GM18861 (cell line): ENCODE data around the gene PNMA1.
A peak's percentile ranks its signal among the peaks of the same experiment; 100 is the strongest.

ENCODE experiments used
- ATAC-seq: cut with Tn5 transposase; IDR thresholded peaks from one replicate; pipeline ENCODE4 v1.9.1; 2021; ENCODE audit not compliant: unreplicated experiment

Gene PNMA1

DNA sequence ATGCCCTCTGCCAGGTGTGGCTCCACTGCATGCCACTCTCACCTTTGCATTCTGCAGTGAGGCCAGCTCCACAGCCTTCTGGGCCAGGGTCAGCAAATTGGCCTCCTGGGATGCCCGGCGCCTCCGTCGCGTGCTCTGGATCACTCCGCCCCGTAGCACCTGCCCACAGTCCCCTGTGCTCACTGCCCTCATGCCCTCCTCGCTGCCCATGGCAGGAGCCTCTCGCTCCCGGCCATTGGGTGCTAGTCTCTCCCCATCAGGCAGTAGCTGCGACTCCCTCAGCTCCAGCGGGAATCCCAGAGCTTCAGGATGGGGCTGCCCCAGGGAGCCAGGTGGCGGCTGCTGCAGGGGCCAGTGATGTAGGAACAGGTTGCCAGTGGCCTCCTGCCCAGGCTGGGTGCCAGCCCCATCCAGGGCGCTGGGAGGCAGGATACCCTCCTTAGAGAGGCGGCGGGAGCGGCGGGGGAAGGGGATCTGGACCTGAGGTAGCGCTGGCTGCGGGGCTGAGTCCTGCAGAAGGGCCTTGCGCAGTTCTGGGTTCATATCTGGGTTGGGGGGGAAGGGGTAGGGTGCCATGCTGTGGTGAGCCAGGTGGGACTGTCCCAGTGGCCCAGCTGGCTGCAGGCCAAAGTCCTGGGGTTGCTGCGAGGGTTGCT is 24.5 kb upstream of the PNMA1 start:
- no peak for ATAC-seq

- ATAC-seq = no peak
Observed at GRCh38 chr14:73736842-73737241, 22.7 kb upstream of the PNMA1 start.

- ATAC-seq = no peak
Observed at GRCh38 chr14:73732006-73732405, 17.8 kb upstream of the PNMA1 start.

DNA sequence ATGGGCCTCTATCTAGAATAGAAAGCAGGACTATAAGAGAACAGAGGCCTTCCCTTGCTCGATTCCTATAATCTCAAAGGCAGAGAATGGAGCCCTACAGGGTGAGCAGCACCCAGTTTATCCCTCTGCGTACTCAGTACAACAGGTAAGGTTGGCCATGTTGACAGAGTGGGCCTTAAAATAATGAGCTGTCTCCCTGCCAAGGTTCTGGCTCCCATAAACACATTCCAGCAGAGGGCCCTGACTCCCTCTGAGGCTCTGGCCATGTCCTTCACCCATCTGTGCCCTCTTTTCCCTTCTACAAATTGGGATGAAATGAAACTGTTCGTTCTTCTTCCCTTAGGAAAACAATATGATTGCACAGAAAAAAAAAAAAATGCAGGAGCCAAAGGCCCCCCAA is 16.9 kb upstream of the PNMA1 start:
- no peak for ATAC-seq

DNA sequence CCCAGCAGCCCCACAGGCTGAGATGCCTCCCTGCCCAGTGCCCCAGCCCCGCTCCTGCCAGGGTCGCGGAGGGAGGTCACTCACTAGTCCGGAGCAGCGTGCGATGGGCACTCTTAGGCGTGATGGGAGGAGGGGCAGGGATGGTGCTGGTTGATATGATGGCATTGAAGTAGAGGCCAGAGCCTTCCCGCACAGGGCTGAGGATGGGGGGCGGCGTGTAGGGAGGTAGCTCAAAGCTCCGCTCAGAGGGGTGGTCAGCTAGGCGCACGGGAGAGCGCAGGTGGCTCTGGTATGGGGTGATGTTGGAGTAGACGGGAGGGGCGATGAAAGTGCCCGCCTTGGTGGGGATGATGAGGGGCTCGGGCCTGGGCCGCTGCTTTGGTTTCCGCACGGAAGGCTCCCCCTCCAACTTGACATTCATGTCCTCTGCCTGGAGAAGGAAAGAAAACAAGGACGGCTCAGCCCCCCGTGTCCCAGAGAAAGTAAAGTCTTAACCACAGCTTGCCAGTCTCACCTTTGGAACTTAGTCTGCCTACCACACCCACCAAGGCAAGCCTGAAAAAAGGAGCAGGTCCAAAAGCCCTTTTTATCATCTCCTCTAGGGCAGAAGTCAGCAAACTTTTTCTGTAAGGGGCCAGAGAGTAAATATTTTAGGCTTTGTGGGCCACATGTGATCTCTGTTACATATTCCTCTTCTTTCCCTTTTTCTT is 15.5 kb upstream of the PNMA1 start:
- ATAC-seq = no peak

DNA sequence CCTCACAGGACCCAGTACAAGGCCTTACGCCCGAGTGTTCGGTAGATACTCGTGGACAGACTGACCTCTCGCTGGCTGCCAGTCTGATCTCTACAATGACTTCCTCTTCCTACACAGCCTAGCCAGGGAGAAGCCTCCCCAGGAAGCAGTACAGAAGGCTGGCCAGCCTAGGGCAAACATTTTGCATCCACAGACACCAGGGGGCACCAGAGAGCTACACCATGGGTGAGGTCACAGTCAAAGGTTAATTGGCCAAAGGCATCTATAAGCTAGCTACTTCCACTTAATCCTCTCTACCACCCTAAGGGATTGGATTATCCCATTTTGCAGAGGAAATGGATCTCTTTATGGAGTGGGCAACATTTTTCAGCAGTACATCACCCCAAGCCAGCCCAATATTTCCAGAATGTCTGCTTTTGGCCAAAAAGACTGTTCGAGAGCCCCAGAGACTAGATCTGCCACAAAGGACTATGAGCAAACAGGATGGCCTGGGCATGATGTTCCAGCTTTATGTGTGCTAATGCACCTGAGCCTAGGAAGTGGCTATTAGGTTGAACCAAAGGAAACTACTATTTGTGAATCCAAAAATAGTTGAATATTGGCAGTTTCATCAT is 14.6 kb upstream of the PNMA1 start:
- peak; percentile 41 for ATAC-seq

DNA sequence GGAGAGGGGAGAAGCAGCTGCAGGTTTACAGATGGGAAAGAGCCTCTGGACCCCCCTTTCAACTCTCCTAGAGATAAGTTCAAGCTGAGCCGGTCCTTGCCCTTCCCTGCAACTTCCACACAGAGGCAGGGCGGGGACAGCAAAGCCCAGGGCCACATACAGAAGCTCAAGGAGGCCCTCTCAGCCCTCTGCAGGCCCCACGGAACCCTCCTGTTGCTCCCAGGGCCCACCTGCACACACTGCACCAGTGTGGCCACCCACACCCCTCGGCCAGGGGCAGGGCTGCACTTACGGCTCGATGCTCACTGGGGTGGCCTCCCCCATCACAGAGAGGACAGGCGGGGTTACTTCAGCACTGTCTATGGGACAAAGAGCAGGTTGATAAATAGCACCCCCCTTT is 13.0 kb upstream of the PNMA1 start:
- ATAC-seq = no peak

GRCh38 chr14:73726025-73726961 is 12.1 kb upstream of the PNMA1 start:
- ATAC-seq = no peak

GRCh38 chr14:73725116-73726024 is 11.2 kb upstream of the PNMA1 start:
- ATAC-seq = no peak

DNA sequence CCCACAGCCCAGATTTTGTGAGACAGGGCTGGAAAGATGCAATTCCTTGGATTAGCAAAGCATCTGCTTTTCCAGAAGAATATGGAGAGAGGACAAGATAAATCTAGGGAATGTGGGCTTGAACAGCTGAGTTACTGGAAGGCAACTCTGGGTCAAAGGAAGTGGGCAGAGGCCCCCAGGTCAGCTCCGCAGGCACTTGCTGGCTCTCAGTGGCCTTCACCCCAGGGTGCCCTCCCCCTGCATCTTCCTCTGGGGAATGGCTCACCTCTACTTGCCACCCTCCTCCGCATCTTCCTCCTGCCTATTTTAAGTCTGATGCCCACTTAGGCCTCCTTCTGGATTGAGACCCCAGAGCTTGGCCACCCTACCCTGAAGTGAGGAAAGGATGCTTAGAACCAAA is 10.5 kb upstream of the PNMA1 start:
- no peak for ATAC-seq

GRCh38 chr14:73723797-73724661 is 9.8 kb upstream of the PNMA1 start:
- peak; percentile 33 for ATAC-seq

- peak; percentile 82 for ATAC-seq
Observed at GRCh38 chr14:73723406-73723796, 9.2 kb upstream of the PNMA1 start.

GRCh38 chr14:73722581-73722980 is 8.4 kb upstream of the PNMA1 start:
- ATAC-seq = no peak

DNA sequence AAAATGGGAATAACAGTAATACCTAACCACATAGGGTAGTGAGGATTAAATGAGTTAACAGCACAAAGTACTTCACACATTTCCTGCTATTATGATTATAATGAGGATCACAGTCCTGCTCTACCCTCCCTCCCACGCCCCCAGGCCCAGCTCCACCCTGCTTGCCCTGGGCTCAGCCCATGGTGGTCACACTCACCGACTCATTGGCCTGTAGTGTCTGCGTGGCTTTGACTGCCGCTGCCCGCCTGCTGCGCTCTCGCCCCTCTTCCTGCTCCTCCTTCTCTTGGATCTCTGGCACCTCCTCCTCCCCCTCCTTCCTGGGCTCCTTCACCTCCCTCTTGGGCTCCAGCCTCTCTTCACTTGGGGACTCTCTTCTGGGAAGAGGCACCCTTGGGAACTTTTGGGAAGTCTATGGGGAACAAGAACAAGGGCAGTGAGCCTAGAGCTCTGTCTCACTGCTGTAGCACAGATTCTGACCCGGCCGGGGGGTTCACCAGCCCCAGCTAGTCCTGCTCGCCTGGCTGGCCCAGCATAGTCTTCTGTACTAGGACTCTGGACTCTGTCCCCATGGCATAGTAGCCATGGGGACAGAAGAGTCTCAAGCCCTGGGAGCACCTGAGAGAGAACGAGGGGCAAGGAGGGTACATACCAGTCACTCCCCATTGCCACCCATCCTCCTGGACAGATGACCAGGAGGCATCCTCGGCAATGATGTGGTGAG is 7.1 kb upstream of the PNMA1 start:
- ATAC-seq = no peak

GRCh38 chr14:73720636-73721035 is 6.5 kb upstream of the PNMA1 start:
- ATAC-seq = no peak

- ATAC-seq = no peak
Observed at GRCh38 chr14:73719791-73720190, 5.6 kb upstream of the PNMA1 start.

GRCh38 chr14:73719361-73719760 is 5.2 kb upstream of the PNMA1 start:
- no peak for ATAC-seq

GRCh38 chr14:73718418-73719251 is 4.5 kb upstream of the PNMA1 start:
- ATAC-seq = no peak
